Bronchus fibroblast of lung (primary cell): ENCODE data around the gene ZNF462. TPM values are rescaled to one million over a fixed set of nuclear protein-coding genes. Genes with fewer than 3 reads are reported as not detected.

ENCODE experiments used
- total RNA-seq: library from RNA; depleted of rRNA; stranded (reverse); fragments of >200 nt; gene quantifications from 2 replicates; pipeline ENCODE4 v1.2.3, GENCODE V29; 2015

The ZNF462 gene, protein sequence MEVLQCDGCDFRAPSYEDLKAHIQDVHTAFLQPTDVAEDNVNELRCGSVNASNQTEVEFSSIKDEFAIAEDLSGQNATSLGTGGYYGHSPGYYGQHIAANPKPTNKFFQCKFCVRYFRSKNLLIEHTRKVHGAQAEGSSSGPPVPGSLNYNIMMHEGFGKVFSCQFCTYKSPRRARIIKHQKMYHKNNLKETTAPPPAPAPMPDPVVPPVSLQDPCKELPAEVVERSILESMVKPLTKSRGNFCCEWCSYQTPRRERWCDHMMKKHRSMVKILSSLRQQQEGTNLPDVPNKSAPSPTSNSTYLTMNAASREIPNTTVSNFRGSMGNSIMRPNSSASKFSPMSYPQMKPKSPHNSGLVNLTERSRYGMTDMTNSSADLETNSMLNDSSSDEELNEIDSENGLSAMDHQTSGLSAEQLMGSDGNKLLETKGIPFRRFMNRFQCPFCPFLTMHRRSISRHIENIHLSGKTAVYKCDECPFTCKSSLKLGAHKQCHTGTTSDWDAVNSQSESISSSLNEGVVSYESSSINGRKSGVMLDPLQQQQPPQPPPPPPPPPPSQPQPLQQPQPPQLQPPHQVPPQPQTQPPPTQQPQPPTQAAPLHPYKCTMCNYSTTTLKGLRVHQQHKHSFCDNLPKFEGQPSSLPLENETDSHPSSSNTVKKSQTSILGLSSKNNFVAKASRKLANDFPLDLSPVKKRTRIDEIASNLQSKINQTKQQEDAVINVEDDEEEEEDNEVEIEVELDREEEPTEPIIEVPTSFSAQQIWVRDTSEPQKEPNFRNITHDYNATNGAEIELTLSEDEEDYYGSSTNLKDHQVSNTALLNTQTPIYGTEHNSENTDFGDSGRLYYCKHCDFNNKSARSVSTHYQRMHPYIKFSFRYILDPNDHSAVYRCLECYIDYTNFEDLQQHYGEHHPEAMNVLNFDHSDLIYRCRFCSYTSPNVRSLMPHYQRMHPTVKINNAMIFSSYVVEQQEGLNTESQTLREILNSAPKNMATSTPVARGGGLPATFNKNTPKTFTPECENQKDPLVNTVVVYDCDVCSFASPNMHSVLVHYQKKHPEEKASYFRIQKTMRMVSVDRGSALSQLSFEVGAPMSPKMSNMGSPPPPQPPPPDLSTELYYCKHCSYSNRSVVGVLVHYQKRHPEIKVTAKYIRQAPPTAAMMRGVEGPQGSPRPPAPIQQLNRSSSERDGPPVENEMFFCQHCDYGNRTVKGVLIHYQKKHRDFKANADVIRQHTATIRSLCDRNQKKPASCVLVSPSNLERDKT (N-terminal part only)
- total RNA-seq = 5.7 and 6.8 TPM in 2 replicates

DNA sequence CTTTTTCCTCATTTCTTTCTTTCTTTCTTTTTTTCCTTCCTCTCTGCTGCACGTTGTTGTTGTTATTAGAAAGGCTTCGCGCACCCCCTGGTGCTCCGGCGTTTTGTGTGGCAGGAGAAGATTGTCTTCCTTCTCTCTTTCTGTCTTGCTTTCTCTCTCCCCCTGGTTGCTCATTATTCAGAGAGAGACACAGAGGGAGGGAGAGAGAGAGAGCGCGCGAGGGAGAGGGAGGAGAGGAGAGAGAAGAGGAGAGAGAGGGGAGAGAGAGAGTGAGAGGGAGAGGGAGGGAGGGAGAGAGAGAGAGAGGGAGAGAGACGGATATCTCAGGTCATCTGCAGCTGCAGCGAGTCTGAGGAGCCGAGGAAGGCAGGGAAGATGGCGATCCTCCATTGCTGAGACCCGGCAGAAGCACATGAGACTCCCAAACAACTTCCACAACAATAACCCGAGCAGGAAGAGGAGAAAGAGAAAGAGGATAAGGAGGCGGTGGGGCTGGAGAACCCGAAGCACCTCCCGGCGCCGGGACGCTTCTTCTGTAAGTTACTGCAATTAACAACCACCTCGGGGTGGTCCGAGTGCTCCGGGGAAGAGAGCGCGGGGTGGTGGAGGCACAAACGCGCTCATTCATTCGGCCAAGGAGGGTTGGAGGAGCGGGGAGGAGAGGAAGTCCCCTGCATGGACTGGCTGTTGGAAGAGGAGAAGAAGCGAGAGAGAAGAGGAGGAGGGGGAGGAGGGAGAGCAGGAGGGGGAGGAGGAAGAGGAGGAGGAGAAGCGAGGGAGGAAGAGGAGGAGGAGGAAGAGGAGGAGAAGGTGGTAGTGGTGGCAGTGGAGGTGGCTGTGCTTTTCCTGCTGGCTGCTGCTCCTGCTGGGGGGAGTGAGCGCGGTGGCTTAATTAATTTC, at the start of gene ZNF462:
Gene ZNF462, plus strand, starts transcription at position 346 of the 900 bp plus-strand sequence. CDS start 60,218 bp downstream, outside the sequence.

